ENCODE measurements around the gene CCDC9B.

The CCDC9B gene

DNA sequence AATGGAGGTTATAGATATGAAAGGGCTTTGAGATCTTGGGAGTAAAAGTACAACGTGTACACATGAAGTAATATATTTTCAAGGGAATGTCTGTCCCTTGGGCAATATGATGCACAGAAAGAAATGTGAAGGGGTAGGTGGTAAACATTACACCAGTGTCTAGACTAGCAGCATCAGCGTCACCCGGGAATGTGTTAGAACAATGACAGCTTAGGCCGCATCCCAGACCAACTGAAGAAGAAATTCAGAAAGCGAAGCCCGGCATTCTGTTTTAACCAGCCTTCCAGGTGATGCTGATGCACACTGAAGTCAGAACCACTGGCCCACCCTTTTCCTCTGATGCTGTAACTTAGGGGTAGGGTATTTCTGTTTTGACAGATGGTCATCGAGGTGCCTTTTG is 10.9 kb downstream of the CCDC9B start:
- Mint-ChIP-seq H3K27ac (no peak overlapping the region), H3K9me3 (no peaks in the 10 kb centered on the region), H3K36me3 (no peaks in the 10 kb centered on the region), H3K4me3 (no peak overlapping the region), H3K27me3 (no peaks in the 10 kb centered on the region), H3K4me1 (peaks cover 30% of the 10 kb centered on the region)

DNA sequence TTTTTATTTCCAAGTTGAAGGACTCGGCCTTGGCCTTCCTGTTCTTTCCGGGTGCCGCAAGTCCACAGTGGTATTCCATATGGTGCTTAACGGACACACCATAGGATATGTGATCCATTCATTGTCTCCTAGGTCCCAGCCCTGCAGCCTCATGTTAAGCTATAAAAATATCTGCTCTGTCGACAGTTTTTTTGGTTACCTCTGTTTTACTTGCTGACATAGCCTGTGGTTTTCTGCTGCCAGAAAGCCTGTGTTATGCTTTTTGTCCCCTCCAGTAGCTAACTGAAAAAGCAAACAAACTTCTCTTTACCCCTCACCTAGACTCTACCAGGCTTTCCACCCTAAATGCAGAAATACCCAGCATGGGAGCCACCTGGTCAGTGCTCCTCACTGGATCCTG is 12.0 kb downstream of the CCDC9B start:
- no peaks in the 10 kb centered on the region for H3K36me3 Mint-ChIP-seq
- H3K4me3 Mint-ChIP-seq, result no peak overlapping the region
- no peak overlapping the region for H3K27ac Mint-ChIP-seq
- H3K27me3 Mint-ChIP-seq, result no peaks in the 10 kb centered on the region
- H3K4me1 Mint-ChIP-seq, result peaks cover 23% of the 10 kb centered on the region
- H3K9me3 Mint-ChIP-seq, result no peaks in the 10 kb centered on the region

DNA sequence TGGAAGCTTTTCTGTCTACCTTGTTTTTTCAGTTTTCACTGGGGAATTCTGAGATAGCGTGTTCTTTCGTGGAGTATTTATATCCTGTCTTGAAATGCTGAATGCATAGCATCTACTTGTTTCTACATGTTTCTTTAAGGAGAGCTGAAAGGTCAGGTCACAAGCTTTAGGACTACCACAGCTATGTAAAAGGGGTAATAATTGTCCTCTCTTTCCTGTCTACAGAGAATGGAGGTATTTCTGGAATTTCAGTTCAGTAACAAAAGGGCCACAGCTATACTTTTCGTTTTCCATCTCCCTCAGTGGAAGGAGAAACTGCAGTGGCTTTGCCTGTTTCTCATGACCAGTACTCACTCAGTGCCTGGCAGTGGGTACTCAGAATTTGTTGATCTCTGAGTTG is 12.6 kb downstream of the CCDC9B start:
- no peak overlapping the region for H3K4me3 Mint-ChIP-seq
- peaks cover 22% of the 10 kb centered on the region for H3K4me1 Mint-ChIP-seq
- H3K27ac Mint-ChIP-seq, result no peak overlapping the region
- no peaks in the 10 kb centered on the region for H3K9me3 Mint-ChIP-seq
- no peaks in the 10 kb centered on the region for H3K27me3 Mint-ChIP-seq
- no peaks in the 10 kb centered on the region for H3K36me3 Mint-ChIP-seq

- no peaks in the 10 kb centered on the region for H3K27me3 Mint-ChIP-seq
- H3K36me3 Mint-ChIP-seq, result no peaks in the 10 kb centered on the region
- H3K4me3 Mint-ChIP-seq, result no peak overlapping the region
- no peaks in the 10 kb centered on the region for H3K9me3 Mint-ChIP-seq
- no peak overlapping the region for H3K27ac Mint-ChIP-seq
- H3K4me1 Mint-ChIP-seq, result peaks cover 26% of the 10 kb centered on the region
Measured at GRCh38 chr15:40327457-40327856, 13.3 kb downstream of the CCDC9B start.

GRCh38 chr15:40325700-40326099 is 15.0 kb downstream of the CCDC9B start:
- Mint-ChIP-seq H3K9me3 (no peaks in the 10 kb centered on the region), H3K27me3 (no peaks in the 10 kb centered on the region), H3K27ac (no peak overlapping the region), H3K4me1 (peaks cover 41% of the 10 kb centered on the region), H3K4me3 (no peak overlapping the region), H3K36me3 (no peaks in the 10 kb centered on the region)

DNA sequence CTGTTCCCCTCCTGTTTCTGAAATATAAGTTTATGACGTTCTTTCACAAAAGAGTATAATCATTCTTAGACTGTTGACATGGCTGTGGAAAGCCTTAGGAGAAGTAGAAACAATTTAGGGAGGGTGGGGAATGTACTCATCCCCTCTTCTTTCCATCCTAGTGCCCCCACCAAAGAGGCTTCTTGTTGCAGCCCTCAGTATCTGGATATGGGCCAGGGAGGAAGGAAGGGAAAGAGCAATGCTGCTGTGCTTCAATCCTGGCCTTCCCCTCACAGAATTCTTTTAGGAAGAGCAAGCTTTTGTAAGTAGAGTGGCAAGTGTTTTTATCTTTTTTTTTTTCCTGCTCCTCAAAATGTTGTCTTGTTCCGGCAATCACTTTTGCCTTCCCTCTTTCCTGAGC is 15.6 kb downstream of the CCDC9B start:
- Mint-ChIP-seq H3K36me3 (no peaks in the 10 kb centered on the region), H3K27ac (peak overlapping the region; percentile 15), H3K4me1 (peaks cover 41% of the 10 kb centered on the region), H3K27me3 (no peaks in the 10 kb centered on the region), H3K9me3 (no peaks in the 10 kb centered on the region), H3K4me3 (peak overlapping the region; percentile 82)

GRCh38 chr15:40323953-40324937 is 16.5 kb downstream of the CCDC9B start:
- Mint-ChIP-seq H3K4me3 (peak overlapping the region; percentile 82), H3K36me3 (no peaks in the 10 kb centered on the region), H3K27me3 (no peaks in the 10 kb centered on the region), H3K9me3 (no peaks in the 10 kb centered on the region), H3K4me1 (peaks cover 41% of the 10 kb centered on the region), H3K27ac (no peak overlapping the region)

DNA sequence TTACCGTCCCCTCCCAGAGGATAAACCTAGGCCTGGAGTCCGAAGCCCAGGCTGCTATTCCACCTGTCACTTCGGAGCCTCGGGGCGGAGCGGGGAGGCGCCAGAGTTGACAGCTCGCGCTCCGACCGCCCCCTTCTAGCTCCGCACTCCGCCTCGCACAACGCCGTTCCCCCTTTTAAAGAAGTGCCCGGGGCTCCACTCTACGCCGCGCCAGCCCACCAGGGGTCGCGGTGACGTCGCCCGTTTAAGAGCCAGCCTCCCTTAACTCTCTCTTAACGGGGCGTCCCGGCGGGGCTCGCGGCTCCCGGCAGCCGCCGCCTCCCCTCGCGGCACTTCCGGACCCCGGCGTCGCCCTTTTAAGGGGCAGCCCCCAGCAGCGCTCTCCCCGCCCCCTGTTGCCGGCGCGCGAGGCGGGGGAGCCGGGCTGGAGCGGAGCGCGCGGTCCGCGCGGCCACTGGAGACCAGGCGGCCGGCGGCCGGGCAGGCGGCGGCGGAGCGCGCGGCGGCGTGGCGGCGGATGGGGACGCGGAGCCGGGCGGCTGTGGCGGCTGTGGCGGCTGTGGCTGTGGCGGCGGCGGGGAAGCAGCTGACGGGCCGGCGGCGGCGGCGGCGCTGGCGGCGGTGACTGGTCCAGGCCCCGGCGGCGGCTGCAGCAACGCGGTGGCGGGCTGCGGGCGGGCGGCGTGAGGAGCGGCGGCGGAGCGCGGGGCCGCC is 17.3 kb downstream of the CCDC9B start, which contains the start of gene INAFM2:
TSS of gene INAFM2 (plus strand) at position 454 of the 714 bp plus-strand sequence. CDS start 364 bp downstream, outside the sequence.
- Mint-ChIP-seq H3K36me3 (no peaks in the 10 kb centered on the region), H3K4me3 (peak within 1 kb of the TSS; percentile 85), H3K4me1 (peaks cover 41% of the 10 kb centered on the region), H3K27ac (no peak within 1 kb of the TSS), H3K27me3 (no peaks in the 10 kb centered on the region), H3K9me3 (no peaks in the 10 kb centered on the region)

DNA sequence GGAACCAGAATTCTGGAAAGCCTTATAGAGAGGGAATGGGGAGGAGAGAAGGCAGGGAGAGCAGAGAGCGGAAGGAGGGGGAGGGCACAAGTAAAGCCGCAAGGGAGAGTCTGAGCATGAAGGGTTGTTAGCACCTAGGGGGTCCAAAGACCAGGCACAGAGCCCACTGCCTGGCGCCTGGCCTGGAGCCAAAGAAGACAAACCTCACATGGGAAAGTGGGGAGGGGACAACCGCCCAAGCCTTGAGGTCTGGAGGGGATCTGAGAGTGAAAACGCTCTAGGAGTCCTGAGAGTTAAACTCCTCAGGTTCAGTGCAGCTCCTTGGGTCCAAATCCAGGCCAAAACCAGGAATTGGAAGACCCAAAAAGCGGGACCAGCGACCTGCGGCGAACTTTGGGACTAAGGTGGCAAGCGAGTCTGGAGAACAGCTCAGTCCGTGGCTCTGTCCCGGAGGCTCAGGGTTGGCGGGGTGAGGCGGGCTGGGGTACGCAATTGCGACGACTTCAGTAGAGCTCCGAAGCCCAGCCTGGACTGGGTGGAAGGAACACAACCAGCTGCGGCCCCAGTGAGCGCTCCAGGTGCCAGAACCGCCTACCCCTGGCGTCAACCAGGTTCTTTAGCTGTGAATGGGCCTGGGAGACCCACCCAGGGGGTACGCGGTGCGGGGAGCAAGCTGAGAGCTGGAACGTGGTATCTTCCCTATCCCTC is 18.1 kb downstream of the CCDC9B start:
- Mint-ChIP-seq H3K9me3 (no peaks in the 10 kb centered on the region), H3K36me3 (no peaks in the 10 kb centered on the region), H3K4me1 (peaks cover 36% of the 10 kb centered on the region), H3K4me3 (peak overlapping the region; percentile 85), H3K27ac (no peak overlapping the region), H3K27me3 (no peaks in the 10 kb centered on the region)

GRCh38 chr15:40320931-40321371 is 19.8 kb downstream of the CCDC9B start:
- H3K27me3 Mint-ChIP-seq, result no peaks in the 10 kb centered on the region
- H3K4me1 Mint-ChIP-seq, result peaks cover 32% of the 10 kb centered on the region
- H3K36me3 Mint-ChIP-seq, result no peaks in the 10 kb centered on the region
- no peak overlapping the region for H3K4me3 Mint-ChIP-seq
- H3K27ac Mint-ChIP-seq, result peak overlapping the region; percentile 72
- no peaks in the 10 kb centered on the region for H3K9me3 Mint-ChIP-seq

- H3K27ac Mint-ChIP-seq, result no peak overlapping the region
- no peaks in the 10 kb centered on the region for H3K27me3 Mint-ChIP-seq
- H3K9me3 Mint-ChIP-seq, result no peaks in the 10 kb centered on the region
- H3K36me3 Mint-ChIP-seq, result no peaks in the 10 kb centered on the region
- no peak overlapping the region for H3K4me3 Mint-ChIP-seq
- peaks cover 29% of the 10 kb centered on the region for H3K4me1 Mint-ChIP-seq
Measured at GRCh38 chr15:40320409-40320808, 20.3 kb downstream of the CCDC9B start.

GRCh38 chr15:40317580-40317979 is 23.2 kb downstream of the CCDC9B start:
- peaks cover 33% of the 10 kb centered on the region for H3K4me1 Mint-ChIP-seq
- no peaks in the 10 kb centered on the region for H3K9me3 Mint-ChIP-seq
- no peaks in the 10 kb centered on the region for H3K27me3 Mint-ChIP-seq
- no peaks in the 10 kb centered on the region for H3K36me3 Mint-ChIP-seq
- H3K4me3 Mint-ChIP-seq, result no peak overlapping the region
- no peak overlapping the region for H3K27ac Mint-ChIP-seq

DNA sequence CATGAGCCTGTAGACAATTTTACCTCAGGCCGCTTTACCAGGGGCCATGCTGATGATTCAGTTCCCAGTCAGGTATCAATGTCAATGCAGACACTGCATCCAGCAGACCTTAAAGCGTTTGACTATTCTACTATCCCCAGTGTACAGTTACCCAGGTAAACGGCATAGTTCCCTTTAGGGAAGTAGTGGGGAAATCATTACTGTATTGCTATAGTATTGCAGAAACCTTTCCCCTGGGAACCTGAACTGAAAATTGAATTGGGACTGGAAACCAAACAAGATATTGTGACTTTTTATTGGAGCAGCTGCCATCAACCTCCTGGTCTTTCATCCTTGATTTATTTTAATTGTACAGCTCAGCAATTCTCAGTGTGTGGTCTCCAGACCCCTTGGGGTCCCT is 23.8 kb downstream of the CCDC9B start:
- Mint-ChIP-seq H3K9me3 (no peaks in the 10 kb centered on the region), H3K4me3 (no peak overlapping the region)

DNA sequence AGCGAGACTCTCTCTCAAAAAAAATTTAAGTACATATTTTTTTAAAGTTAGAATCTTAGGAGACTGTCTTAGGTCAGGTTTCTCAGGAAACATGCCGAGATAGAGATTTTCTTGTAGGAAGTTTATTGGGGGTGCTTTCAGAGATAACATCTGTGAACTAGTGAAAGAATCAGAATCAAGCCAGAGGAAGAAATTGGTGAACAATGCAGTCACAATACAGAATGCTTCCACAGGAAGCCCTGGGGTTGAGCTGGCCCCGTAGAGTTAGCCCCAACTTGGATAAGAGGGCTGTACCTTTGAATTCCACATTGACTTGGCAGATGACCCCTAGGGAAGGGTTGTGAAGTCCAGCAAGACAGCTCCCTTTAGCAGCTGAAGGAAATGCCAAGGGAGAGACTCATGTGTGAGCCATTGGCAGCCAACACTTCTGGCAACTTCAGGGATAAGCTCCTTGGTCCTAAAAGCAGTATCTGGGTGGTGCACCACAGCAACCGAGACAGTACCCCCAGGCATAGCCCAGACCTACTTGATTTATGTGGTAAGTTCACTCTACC is 25.9 kb downstream of the CCDC9B start:
- H3K9me3 Mint-ChIP-seq, result no peaks in the 10 kb centered on the region
- no peaks in the 10 kb centered on the region for H3K36me3 Mint-ChIP-seq
- no peaks in the 10 kb centered on the region for H3K27me3 Mint-ChIP-seq
- no peak overlapping the region for H3K4me3 Mint-ChIP-seq
- H3K4me1 Mint-ChIP-seq, result peaks cover 24% of the 10 kb centered on the region
- H3K27ac Mint-ChIP-seq, result no peak overlapping the region

More for the DNA sequence above, 23.8 kb downstream of the CCDC9B start:
- H3K27me3 Mint-ChIP-seq, result no peaks in the 10 kb centered on the region
- H3K4me1 Mint-ChIP-seq, result peaks cover 30% of the 10 kb centered on the region
- peak overlapping the region; percentile 10 for H3K27ac Mint-ChIP-seq
- no peaks in the 10 kb centered on the region for H3K36me3 Mint-ChIP-seq

Measured in activated naive CD4-positive, alpha-beta T cell treated with anti-CD3 and anti-CD28 coated beads, Interleukin-2, amount 50 U/mL, for 24 hours (primary cell).